Measurements from ENCODE around the gene SPATA16.
A peak's percentile ranks its signal among the peaks of the same experiment; 100 is the strongest.

The SPATA16 gene

DNA sequence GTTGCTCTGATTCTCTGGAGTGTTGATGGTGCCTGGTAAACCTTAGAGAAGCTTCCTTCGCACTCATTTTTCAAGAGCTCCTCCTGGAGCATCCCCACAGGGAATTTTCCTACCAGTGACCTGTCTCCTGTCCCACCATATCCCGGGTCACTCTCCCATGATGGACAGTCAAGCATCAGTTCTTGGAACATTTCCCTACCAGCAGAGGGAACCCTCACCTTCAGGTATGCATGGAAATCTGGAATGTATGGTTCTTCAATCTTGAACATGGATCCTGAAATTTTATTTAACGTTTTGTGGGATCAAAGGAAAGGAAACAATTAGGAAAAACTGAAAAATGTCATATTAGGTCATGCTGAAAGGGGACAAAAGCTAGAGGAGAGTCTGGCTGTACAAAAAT is 153.8 kb downstream of the SPATA16 start:
- no peak for TF ChIP-seq CTCF (IDR thresholded peaks at IDR 0.05; ENCODE audit: low read depth, low read length)
- no peak for DNase-seq (ENCODE audit: low read depth, low spot score)
- in situ Hi-C loops (cut with HindIII; ENCODE audit: low sequenced_read_pairs) = no loop called here
- H3K4me3 ChIP-seq (ENCODE audit: low read depth, low read length) = no peak overlapping the region

- H3K4me3 ChIP-seq (ENCODE audit: low read depth, low read length) = no peak overlapping the region
- DNase-seq (ENCODE audit: low read depth, low spot score) = no peak
- in situ Hi-C loops (cut with HindIII; ENCODE audit: low sequenced_read_pairs) = no loop called here
- no peak for TF ChIP-seq CTCF (IDR thresholded peaks at IDR 0.05; ENCODE audit: low read depth, low read length)
Measured at GRCh38 chr3:172984914-172985313, 156.1 kb downstream of the SPATA16 start.

- DNase-seq (ENCODE audit: low read depth, low spot score) = peak; percentile 2
- in situ Hi-C loops (cut with HindIII; ENCODE audit: low sequenced_read_pairs) = no loop called here
- H3K4me3 ChIP-seq (ENCODE audit: low read depth, low read length) = no peak overlapping the region
- TF ChIP-seq CTCF (IDR thresholded peaks at IDR 0.05; ENCODE audit: low read depth, low read length) = no peak
Measured at GRCh38 chr3:172982736-172983364, 158.2 kb downstream of the SPATA16 start.

- TF ChIP-seq CTCF (IDR thresholded peaks at IDR 0.05; ENCODE audit: low read depth, low read length) = no peak
- DNase-seq (ENCODE audit: low read depth, low spot score) = no peak
- in situ Hi-C loops (cut with HindIII; ENCODE audit: low sequenced_read_pairs) = no loop called here
- no peak overlapping the region for H3K4me3 ChIP-seq (ENCODE audit: low read depth, low read length)
Measured at GRCh38 chr3:172981407-172981983, 159.5 kb downstream of the SPATA16 start.

DNA sequence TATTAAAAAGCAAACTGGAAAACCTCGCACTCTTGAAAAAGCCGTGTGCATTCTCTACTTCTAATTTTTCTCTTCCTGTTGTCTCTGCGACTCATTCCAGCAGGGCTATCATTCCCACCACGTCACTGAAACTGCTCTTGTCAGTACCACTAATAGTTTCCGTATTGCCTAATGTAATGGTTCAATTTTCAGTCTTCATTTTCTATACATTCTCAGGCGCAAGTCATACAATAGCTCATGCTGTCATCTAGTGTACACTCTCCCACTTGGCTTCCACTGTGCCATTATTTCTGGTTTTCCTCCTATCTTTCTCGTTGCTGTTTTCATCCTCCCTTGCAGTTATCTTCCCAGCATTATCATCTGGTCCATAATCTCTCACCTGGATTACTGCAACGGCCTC is 160.2 kb downstream of the SPATA16 start:
- no peak overlapping the region for H3K4me3 ChIP-seq (ENCODE audit: low read depth, low read length)
- no peak for TF ChIP-seq CTCF (IDR thresholded peaks at IDR 0.05; ENCODE audit: low read depth, low read length)
- no peak for DNase-seq (ENCODE audit: low read depth, low spot score)
- in situ Hi-C loops (cut with HindIII; ENCODE audit: low sequenced_read_pairs) = no loop called here

DNA sequence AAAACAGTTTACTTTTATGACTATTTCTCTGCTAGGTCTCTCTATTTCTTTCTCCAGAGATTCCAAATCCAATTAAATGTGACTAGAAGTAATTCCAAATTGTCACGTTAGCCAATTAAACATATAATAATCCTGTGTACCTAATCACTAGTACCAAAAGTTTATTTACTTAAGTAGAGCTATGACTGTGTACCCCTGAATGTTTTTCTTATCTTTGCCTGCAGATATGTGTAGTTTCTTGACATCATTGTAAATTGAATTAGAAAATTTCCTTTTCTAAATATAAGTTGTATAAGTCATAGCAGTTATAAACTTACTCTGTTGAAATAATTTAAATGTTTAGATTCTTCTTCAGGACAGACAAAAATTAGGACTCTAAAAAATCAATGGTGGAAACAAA is 163.3 kb downstream of the SPATA16 start:
- in situ Hi-C loops (cut with HindIII; ENCODE audit: low sequenced_read_pairs) = no loop called here
- no peak for DNase-seq (ENCODE audit: low read depth, low spot score)
- no peak overlapping the region for H3K4me3 ChIP-seq (ENCODE audit: low read depth, low read length)
- no peak for TF ChIP-seq CTCF (IDR thresholded peaks at IDR 0.05; ENCODE audit: low read depth, low read length)

Data from astrocyte of the spinal cord (primary cell).